OCI-LY1 (cell line): ENCODE measurements around the gene RSL1D1.

ENCODE experiments used
- CTCF ChIP-seq: fragments of 200-600 bp; sonication (generic), shearing (Covaris generic); IDR thresholded peaks from 2 replicates; pipeline ENCODE4 v1.5.1; 2017; ENCODE audit warnings: mild to moderate bottlenecking, antibody characterized with exemption, low read length, moderate library complexity, mixed read lengths
- EZH2 ChIP-seq: fragments of 200-600 bp; sonication (generic), shearing (Covaris generic); IDR thresholded peaks from 2 replicates; pipeline ENCODE4 v1.8.0; 2017; ENCODE audit warnings: borderline replicate concordance, mixed run types, mild to moderate bottlenecking, antibody characterized with exemption, low read length, moderate library complexity, mixed read lengths

- TF ChIP-seq CTCF = no peak
- TF ChIP-seq EZH2 = no peak
Measured at GRCh38 chr16:11793840-11794239, 57.5 kb downstream of the RSL1D1 start.
